Karpas-422 (cell line): ENCODE results near the gene COL6A2. TPM values are rescaled to one million over a fixed set of nuclear protein-coding genes. Genes with fewer than 3 reads are reported as not detected.
"Not testable (repeated sequence)": the region's sequence is repeated elsewhere in the genome, so short reads cannot be mapped to it uniquely, and the experiment has no call there.

Experiments
- DNase-seq: peaks from one replicate; pipeline ENCODE4 v3.0.0-alpha.2; 2015
- H2AFZ ChIP-seq: fragments of 200-600 bp; sonication (generic); 2 replicates; pipeline ENCODE4 v1.6.1; 2014; ENCODE audit warnings: antibody characterized with exemption, low read length, mixed read lengths
- H3K27ac ChIP-seq: fragments of 200-600 bp; sonication (generic); 2 replicates; pipeline ENCODE4 v1.5.1; 2014; ENCODE audit warnings: mild to moderate bottlenecking, low read length, moderate library complexity
- H3K27me3 ChIP-seq: fragments of 200-600 bp; sonication (generic); 2 replicates; pipeline ENCODE4 v1.6.1; 2014; ENCODE audit warnings: low read length, mixed read lengths
- H3K36me3 ChIP-seq: fragments of 200-600 bp; sonication (generic); 2 replicates; pipeline ENCODE4 v1.6.1; 2014; ENCODE audit warnings: low read length, mixed read lengths; ENCODE audit not compliant: insufficient read depth
- H3K4me1 ChIP-seq: fragments of 200-600 bp; sonication (generic); 2 replicates; pipeline ENCODE4 v1.6.1; 2014; ENCODE audit warnings: mild to moderate bottlenecking, low read length, mixed read lengths
- H3K4me2 ChIP-seq: fragments of 200-600 bp; sonication (generic); 2 replicates; pipeline ENCODE4 v1.6.1; 2014; ENCODE audit warnings: low read length, low read depth, mild to moderate bottlenecking; ENCODE audit not compliant: poor library complexity, severe bottlenecking
- H3K4me3 ChIP-seq: fragments of 200-600 bp; sonication (generic); 2 replicates; pipeline ENCODE4 v1.5.1; 2014; ENCODE audit warnings: mild to moderate bottlenecking, antibody characterized with exemption, low read length, mixed read lengths
- H3K79me2 ChIP-seq: fragments of 200-600 bp; sonication (generic); 2 replicates; pipeline ENCODE4 v1.6.1; 2014; ENCODE audit warnings: mild to moderate bottlenecking, low read length, mixed read lengths
- H3K9ac ChIP-seq: fragments of 200-600 bp; sonication (generic); 2 replicates; pipeline ENCODE4 v1.6.0; 2014; ENCODE audit warnings: low read length
- H3K9me2 ChIP-seq: fragments of 200-600 bp; sonication (generic), shearing (Covaris generic); replicated peaks from 2 replicates; pipeline ENCODE4 v1.6.0; 2014; ENCODE audit warnings: mild to moderate bottlenecking, low read length, moderate library complexity; ENCODE audit not compliant: insufficient read depth
- H3K9me3 ChIP-seq: fragments of 300-700, 200-600 bp; sonication (generic); 2 replicates; pipeline ENCODE4 v1.6.1; 2014; ENCODE audit warnings: low read length, mixed read lengths
- H4K20me1 ChIP-seq: fragments of 200-600 bp; sonication (generic); 2 replicates; pipeline ENCODE4 v1.6.1; 2014; ENCODE audit warnings: mild to moderate bottlenecking, antibody characterized with exemption, low read length, low read depth; ENCODE audit not compliant: insufficient read depth
- total RNA-seq: library from RNA; depleted of rRNA; stranded (reverse); fragments of >200 nt; shearing (Covaris generic); gene quantifications from 2 replicates; pipeline ENCODE4 v1.2.3, GENCODE V29; 2014; ENCODE audit warnings: low replicate concordance

Gene COL6A2
- total RNA-seq, 1 experiment from 2014 or later = not detected

DNA sequence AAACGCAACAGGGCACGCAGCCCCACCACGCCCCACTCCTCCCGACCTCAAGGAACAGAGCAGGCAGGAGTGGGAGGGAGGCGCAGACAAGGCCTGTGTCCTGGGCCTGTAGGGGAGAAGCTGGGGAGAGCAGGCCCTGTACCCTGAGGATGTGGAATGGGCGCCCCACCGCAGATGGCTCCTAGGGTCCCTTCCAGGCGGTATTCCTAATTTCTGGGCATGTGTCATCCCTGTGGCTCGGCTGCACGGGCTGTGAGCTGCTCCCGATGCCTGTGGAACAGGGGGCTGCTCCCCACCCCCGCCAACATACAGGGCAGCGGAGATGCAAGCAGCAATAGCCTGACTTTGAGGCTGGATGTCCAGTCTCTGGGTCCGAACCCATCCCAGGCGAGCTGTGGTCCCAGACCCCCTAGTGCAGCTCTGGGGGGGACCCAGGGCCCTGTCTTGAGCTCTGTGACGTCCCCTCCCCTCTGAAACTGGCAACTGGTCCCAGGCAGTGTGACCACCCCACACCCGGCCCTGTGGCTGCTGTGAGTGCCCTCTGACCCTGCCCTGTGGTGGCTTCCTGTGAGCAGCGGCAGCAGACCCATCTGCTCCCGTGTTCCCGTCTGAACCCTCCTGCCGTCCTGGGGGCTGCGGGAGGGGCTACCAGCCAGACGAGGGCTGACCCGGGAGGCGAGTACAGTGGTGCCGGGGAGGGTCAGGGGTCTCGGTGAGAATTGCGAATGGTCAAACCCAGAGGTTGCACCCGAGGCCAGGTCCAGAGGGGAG is 13.9 kb upstream of the COL6A2 start:
- H3K9me3 ChIP-seq = peaks cover 8% of the 10 kb centered on the region; the same call in 1 of the 2 replicates
- H3K27me3 ChIP-seq = no peaks in the 10 kb centered on the region
- H2AFZ ChIP-seq = no peak overlapping the region
- H3K4me2 ChIP-seq = no peak overlapping the region
- no peaks in the 10 kb centered on the region for H3K9me2 ChIP-seq
- H3K4me3 ChIP-seq = no peak overlapping the region
- H3K4me1 ChIP-seq = no peaks in the 10 kb centered on the region
- H3K36me3 ChIP-seq = no peaks in the 10 kb centered on the region
- no peak overlapping the region for H3K27ac ChIP-seq
- no peaks in the 10 kb centered on the region for H3K79me2 ChIP-seq
- no peaks in the 10 kb centered on the region for H4K20me1 ChIP-seq
- no peak overlapping the region for H3K9ac ChIP-seq
- no peak for DNase-seq

DNA sequence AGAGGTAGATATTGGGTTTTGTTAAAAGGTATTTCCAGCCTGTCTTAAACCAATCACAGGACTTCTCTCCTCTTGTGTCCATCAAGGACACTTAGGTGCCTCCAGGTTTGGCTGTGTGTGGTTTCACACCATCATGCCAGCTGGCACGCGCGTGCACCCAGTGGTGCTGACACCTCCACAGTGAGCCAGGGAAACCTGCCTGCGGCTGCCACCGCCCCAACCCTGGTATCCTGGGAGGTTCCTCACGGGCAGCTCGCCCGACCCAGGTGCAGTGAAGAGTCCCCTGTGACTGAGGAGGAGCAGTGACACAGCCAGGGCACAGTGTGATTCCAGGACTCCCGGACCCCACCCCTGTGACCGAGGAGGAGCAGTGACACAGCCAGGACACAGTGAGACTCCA is 13.2 kb upstream of the COL6A2 start:
- Histone ChIP-seq H3K9me3 (peaks cover 8% of the 10 kb centered on the region; the same call in 1 of the 2 replicates), H3K27ac (no peak overlapping the region), H3K4me1 (no peaks in the 10 kb centered on the region), H3K9ac (no peak overlapping the region), H4K20me1 (no peaks in the 10 kb centered on the region), H3K27me3 (no peaks in the 10 kb centered on the region; the same call in 1 of the 2 replicates), H3K9me2 (no peaks in the 10 kb centered on the region), H3K36me3 (no peaks in the 10 kb centered on the region), H3K4me3 (no peak overlapping the region), H3K79me2 (no peaks in the 10 kb centered on the region), H3K4me2 (no peak overlapping the region), H2AFZ (no peak overlapping the region)
- DNase-seq = no peak

DNA sequence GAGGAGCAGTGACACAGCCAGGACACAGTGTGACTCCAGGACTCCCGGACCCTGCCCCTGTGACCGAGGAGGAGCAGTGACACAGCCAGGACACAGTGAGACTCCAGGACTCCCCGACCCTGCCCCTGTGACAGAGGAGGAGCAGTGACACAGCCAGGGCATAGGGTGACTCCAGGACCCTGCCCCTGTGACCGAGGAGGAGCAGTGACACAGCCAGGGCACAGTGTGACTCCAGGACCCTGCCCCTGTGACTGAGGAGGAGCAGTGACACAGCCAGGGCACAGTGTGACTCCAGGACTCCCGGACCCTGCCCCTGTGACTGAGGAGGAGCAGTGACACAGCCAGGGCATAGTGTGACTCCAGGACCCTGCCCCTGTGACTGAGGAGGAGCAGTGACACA is 12.7 kb upstream of the COL6A2 start:
- not testable (repeated sequence) for H3K79me2 ChIP-seq, H3K4me2 ChIP-seq, H3K27ac ChIP-seq

GRCh38 chr21:46087641-46088040 is 10.3 kb upstream of the COL6A2 start:
- Histone ChIP-seq H3K27ac (no peak overlapping the region), H3K4me1 (no peaks in the 10 kb centered on the region), H3K79me2 (no peaks in the 10 kb centered on the region), H2AFZ (no peak overlapping the region), H3K9ac (no peak overlapping the region), H3K36me3 (no peaks in the 10 kb centered on the region), H3K9me3 (peaks cover 8% of the 10 kb centered on the region; the same call in 1 of the 2 replicates), H4K20me1 (no peaks in the 10 kb centered on the region), H3K27me3 (no peaks in the 10 kb centered on the region; the same call in 1 of the 2 replicates), H3K9me2 (no peaks in the 10 kb centered on the region), H3K4me3 (no peak overlapping the region), H3K4me2 (no peak overlapping the region)
- no peak for DNase-seq

More for the DNA sequence above, 12.7 kb upstream of the COL6A2 start:
- not testable (repeated sequence) for H3K27me3 ChIP-seq, H3K9me3 ChIP-seq, H2AFZ ChIP-seq, H3K9ac ChIP-seq, H3K36me3 ChIP-seq, H3K4me1 ChIP-seq, H3K4me3 ChIP-seq, H4K20me1 ChIP-seq, H3K9me2 ChIP-seq, DNase-seq

- DNase-seq = no peak
- Histone ChIP-seq H3K9me3 (peaks cover 8% of the 10 kb centered on the region; the same call in 1 of the 2 replicates), H3K4me3 (no peak overlapping the region), H3K36me3 (no peaks in the 10 kb centered on the region), H3K79me2 (no peaks in the 10 kb centered on the region), H3K4me2 (no peak overlapping the region), H2AFZ (no peak overlapping the region), H3K27ac (no peak overlapping the region), H3K9ac (no peak overlapping the region), H4K20me1 (no peaks in the 10 kb centered on the region), H3K9me2 (no peaks in the 10 kb centered on the region), H3K27me3 (no peaks in the 10 kb centered on the region; the same call in 1 of the 2 replicates), H3K4me1 (no peaks in the 10 kb centered on the region)
These were observed 9.7 kb upstream of the COL6A2 start for GRCh38 chr21:46088189-46088588.

GRCh38 chr21:46089285-46089684 is 8.6 kb upstream of the COL6A2 start:
- Histone ChIP-seq H3K36me3 (no peaks in the 10 kb centered on the region), H3K27ac (no peak overlapping the region), H3K4me2 (no peak overlapping the region), H3K9me3 (peaks cover 8% of the 10 kb centered on the region; the same call in 1 of the 2 replicates), H3K27me3 (no peaks in the 10 kb centered on the region; the same call in 1 of the 2 replicates), H4K20me1 (no peaks in the 10 kb centered on the region), H3K9me2 (no peaks in the 10 kb centered on the region), H3K4me1 (no peaks in the 10 kb centered on the region), H3K4me3 (no peak overlapping the region), H3K9ac (no peak overlapping the region), H2AFZ (no peak overlapping the region), H3K79me2 (no peaks in the 10 kb centered on the region)
- DNase-seq = no peak

- Histone ChIP-seq H3K4me1 (no peaks in the 10 kb centered on the region), H3K27ac (no peak overlapping the region), H3K27me3 (no peaks in the 10 kb centered on the region; the same call in 1 of the 2 replicates), H3K4me2 (no peak overlapping the region), H3K9me3 (peaks cover 8% of the 10 kb centered on the region; the same call in 1 of the 2 replicates), H3K79me2 (no peaks in the 10 kb centered on the region), H2AFZ (no peak overlapping the region), H3K9me2 (no peaks in the 10 kb centered on the region), H3K9ac (no peak overlapping the region), H4K20me1 (no peaks in the 10 kb centered on the region), H3K4me3 (no peak overlapping the region), H3K36me3 (no peaks in the 10 kb centered on the region)
- DNase-seq = no peak
These were observed 6.8 kb upstream of the COL6A2 start for GRCh38 chr21:46091118-46091517.

- Histone ChIP-seq H4K20me1 (no peaks in the 10 kb centered on the region), H3K79me2 (no peaks in the 10 kb centered on the region), H3K4me1 (no peaks in the 10 kb centered on the region), H2AFZ (no peak overlapping the region), H3K9me3 (peaks cover 8% of the 10 kb centered on the region; the same call in 1 of the 2 replicates), H3K27ac (no peak overlapping the region), H3K27me3 (no peaks in the 10 kb centered on the region; the same call in 1 of the 2 replicates), H3K36me3 (no peaks in the 10 kb centered on the region), H3K9ac (no peak overlapping the region), H3K9me2 (no peaks in the 10 kb centered on the region), H3K4me2 (no peak overlapping the region), H3K4me3 (no peak overlapping the region)
- DNase-seq = no peak
These were observed 6.3 kb upstream of the COL6A2 start for GRCh38 chr21:46091631-46092025.
